ENCODE data around the gene CARD14. TPM values are rescaled to one million over a fixed set of nuclear protein-coding genes. Genes with fewer than 3 reads are reported as not detected.

CARD14 gene
- total RNA-seq, 6 experiments from 2014 or later = 0.20 to 0.29 (median 0.22) TPM; not detected in 3

DNA sequence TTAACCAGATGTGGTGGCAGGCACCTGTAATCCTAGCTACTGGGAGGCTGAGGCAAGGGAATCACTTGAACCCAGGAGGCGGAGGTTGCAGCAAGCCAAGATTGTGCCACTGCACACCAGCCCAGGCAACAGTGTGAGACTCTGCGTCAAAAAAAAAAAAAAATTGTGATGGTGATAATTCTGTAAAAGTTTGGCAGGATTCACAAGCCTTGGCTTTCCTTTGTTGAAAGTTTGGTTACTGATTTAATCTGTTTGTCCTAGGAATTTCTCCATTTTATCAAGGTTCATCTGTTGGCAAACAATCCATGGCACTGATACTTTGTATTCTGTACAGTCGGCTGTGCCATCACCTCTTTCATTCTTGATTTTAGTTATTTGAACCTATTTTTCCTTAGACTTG lies 38.8 kb upstream of the CARD14 start:
- no peaks in the 10 kb centered on the region for H3K27me3 ChIP-seq
- peaks cover 0 to 29% (median 12%) of the 10 kb centered on the region in 4 donors for H3K36me3 ChIP-seq
- peak in 1 of 3 donors; percentile 60 for DNase-seq
- peak overlapping the region in 1 of 3 donors; percentile 37 for H3K27ac ChIP-seq
- TF ChIP-seq POLR2A (IDR thresholded peaks at IDR 0.05) = no peak
- TF ChIP-seq, protein P1, sequence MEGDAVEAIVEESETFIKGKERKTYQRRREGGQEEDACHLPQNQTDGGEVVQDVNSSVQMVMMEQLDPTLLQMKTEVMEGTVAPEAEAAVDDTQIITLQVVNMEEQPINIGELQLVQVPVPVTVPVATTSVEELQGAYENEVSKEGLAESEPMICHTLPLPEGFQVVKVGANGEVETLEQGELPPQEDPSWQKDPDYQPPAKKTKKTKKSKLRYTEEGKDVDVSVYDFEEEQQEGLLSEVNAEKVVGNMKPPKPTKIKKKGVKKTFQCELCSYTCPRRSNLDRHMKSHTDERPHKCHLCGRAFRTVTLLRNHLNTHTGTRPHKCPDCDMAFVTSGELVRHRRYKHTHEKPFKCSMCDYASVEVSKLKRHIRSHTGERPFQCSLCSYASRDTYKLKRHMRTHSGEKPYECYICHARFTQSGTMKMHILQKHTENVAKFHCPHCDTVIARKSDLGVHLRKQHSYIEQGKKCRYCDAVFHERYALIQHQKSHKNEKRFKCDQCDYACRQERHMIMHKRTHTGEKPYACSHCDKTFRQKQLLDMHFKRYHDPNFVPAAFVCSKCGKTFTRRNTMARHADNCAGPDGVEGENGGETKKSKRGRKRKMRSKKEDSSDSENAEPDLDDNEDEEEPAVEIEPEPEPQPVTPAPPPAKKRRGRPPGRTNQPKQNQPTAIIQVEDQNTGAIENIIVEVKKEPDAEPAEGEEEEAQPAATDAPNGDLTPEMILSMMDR (IDR thresholded peaks at IDR 0.05) = no peak
- ATAC-seq = peak; percentile 83 to 90 (median 88)
- 34% methylated on average over 3 of the region's 3 CpGs for WGBS (ENCODE audit: insufficient coverage, low coverage, low lambda C conversion rate, missing lambda C conversion rate)
- no peaks in the 10 kb centered on the region for H3K9me3 ChIP-seq
- H3K4me1 ChIP-seq = peaks cover 0 to 14% (median 4%) of the 10 kb centered on the region in 4 donors
- no peak overlapping the region for H3K4me3 ChIP-seq
- intact Hi-C loops (cut with DNase I) = no loop called here

DNA sequence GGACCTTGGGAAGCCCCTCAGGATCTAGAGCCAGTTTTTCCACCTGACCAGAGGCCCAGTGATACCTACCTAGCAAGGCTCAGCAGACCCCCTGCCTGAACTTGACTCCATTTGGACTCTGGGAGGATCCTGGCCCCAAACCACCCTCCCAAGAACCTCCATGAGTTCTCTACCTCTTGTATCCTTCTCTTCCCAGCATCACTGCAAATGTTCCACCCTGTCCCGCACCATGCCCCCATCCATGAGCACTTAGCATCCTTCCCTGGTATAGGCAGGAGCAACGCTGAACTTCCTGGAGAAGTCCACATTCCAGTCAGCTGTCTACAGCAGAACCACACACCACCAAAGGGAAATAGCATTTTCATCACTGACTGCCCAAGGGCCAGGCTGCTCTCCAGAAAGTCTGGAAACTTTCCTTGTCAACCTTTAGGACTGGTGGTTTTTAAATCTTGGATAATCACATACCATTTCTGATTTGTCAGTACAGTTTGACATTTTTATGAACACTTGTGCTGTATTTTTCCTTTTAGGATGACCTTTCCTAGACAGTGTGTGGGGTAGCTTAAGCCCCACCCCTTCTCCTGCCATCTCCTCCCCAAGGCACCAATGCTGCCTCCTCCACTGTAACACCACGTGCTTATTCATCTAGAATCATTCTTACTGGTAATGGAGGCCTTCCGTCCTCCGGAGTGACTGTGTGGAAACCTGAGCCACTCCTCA lies 36.8 kb upstream of the CARD14 start:
- ATAC-seq (no peak), DNase-seq (no peak)
- intact Hi-C loops (cut with DNase I) = no loop called here

DNA sequence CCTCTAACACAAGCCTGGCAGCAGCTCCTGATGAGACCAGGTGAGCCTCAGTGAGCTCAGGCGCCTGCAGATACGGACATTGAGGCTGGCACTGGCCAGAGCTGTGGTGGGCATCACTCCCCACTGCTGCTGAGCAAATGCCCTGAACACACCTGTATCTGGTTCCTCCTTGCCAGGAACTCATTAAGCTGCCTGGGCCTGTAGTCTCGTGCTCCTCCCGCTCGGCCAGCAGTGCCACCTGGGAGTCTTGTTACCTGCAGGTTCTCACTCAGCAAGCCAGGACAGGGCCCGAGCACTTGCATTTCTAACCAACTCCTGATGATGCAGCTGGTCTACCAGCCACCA lies 36.2 kb upstream of the CARD14 start:
- intact Hi-C loops (cut with DNase I) = no loop called here
- peak in 1 of 4 donors; percentile 19 for ATAC-seq
- DNase-seq = no peak

More for the DNA sequence above, 36.8 kb upstream of the CARD14 start:
- no peak for TF ChIP-seq POLR2A (IDR thresholded peaks at IDR 0.05)
- H3K9me3 ChIP-seq = no peaks in the 10 kb centered on the region
- H3K4me1 ChIP-seq = peaks cover 0 to 14% (median 4%) of the 10 kb centered on the region in 4 donors
- H3K27ac ChIP-seq = no peak overlapping the region
- no peak overlapping the region for H3K4me3 ChIP-seq
- H3K36me3 ChIP-seq = peaks cover 6 to 50% (median 26%) of the 10 kb centered on the region in 4 donors
- WGBS (ENCODE audit: insufficient coverage, low coverage, low lambda C conversion rate, missing lambda C conversion rate) = 95% methylated on average over 4 of the region's 5 CpGs
- no peaks in the 10 kb centered on the region for H3K27me3 ChIP-seq

DNA sequence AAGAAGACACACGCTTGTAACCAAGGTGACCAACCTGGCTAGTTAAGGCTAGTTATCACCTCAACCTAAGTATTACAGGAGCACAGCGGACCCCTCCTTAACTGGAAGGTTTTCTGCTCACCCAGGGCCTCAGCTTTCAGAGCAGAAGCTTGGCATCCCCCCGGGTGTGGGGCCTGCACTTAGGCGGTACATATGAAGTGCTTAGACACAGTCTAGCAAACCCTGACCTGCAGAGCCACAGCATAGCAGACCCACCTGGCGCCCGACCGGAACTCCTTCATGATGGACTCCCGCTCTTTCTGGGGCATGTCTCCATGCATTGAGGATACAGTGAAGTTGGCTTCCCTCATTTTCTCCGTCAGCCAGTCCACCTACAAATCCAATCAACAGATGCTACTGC lies 32.7 kb upstream of the CARD14 start:
- H3K4me1 ChIP-seq = no peaks in the 10 kb centered on the region
- no peak overlapping the region for H3K27ac ChIP-seq
- DNase-seq (no peak), ATAC-seq (no peak)
- no peak for TF ChIP-seq POLR2A (IDR thresholded peaks at IDR 0.05)
- TF ChIP-seq, protein P1 (IDR thresholded peaks at IDR 0.05) = no peak
- intact Hi-C loops (cut with DNase I) = no loop called here
- no peak overlapping the region for H3K4me3 ChIP-seq
- no peaks in the 10 kb centered on the region for H3K27me3 ChIP-seq
- H3K9me3 ChIP-seq = no peaks in the 10 kb centered on the region
- 96% methylated on average over 7 of the region's 9 CpGs for WGBS (ENCODE audit: insufficient coverage, low coverage, low lambda C conversion rate, missing lambda C conversion rate)
- H3K36me3 ChIP-seq = peaks cover 6 to 91% (median 59%) of the 10 kb centered on the region in 4 donors

More for the DNA sequence above, 36.2 kb upstream of the CARD14 start:
- H3K4me1 ChIP-seq = peaks cover 0 to 14% (median 4%) of the 10 kb centered on the region in 4 donors
- peaks cover 6 to 55% (median 31%) of the 10 kb centered on the region in 4 donors for H3K36me3 ChIP-seq
- no peak overlapping the region for H3K4me3 ChIP-seq
- no peak overlapping the region for H3K27ac ChIP-seq
- WGBS (ENCODE audit: insufficient coverage, low coverage, low lambda C conversion rate, missing lambda C conversion rate) = 93% methylated on average over 3 of the region's 6 CpGs
- no peaks in the 10 kb centered on the region for H3K27me3 ChIP-seq
- TF ChIP-seq, protein P1 (IDR thresholded peaks at IDR 0.05) = no peak
- TF ChIP-seq POLR2A (IDR thresholded peaks at IDR 0.05) = no peak
- H3K9me3 ChIP-seq = no peaks in the 10 kb centered on the region

DNA sequence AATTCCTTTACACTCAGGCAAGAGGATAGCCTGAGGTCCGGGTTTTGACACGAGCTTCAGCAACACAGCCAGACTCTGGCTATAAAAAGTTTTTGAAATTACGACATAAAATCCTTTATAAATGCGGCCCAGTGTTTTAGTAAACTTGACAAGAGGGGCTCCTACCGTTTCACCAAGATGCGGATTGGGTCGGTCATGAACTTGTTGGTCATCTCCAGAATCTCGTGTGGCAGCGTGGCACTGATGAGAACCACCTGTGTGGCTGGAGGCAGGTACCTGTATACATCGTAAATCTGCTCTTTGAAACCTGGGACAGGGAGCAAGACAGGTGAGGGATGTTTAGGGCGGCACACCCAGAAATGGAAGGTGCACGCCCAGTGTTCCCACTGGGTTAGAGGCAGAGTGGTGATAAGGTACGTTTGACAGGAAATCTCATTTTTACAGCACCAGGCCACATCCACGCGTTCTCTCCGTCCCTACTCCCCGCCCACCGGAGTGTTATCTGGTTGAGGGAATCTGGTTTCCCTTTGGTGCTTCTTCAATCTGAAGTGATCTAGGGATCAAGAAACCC lies 30.9 kb upstream of the CARD14 start:
- Histone ChIP-seq H3K36me3 (peaks cover 6 to 98% (median 64%) of the 10 kb centered on the region in 4 donors), H3K27me3 (no peaks in the 10 kb centered on the region), H3K9me3 (no peaks in the 10 kb centered on the region), H3K27ac (no peak overlapping the region), H3K4me3 (no peak overlapping the region), H3K4me1 (no peaks in the 10 kb centered on the region)
- TF ChIP-seq POLR2A (IDR thresholded peaks at IDR 0.05) = no peak
- TF ChIP-seq, protein P1 (IDR thresholded peaks at IDR 0.05) = no peak
- WGBS (ENCODE audit: insufficient coverage, low coverage, low lambda C conversion rate, missing lambda C conversion rate) = 85% methylated on average over 15 of the region's 18 CpGs
- ATAC-seq (no peak), DNase-seq (no peak)
- intact Hi-C loops (cut with DNase I) = no loop called here

Data from right lobe of liver (tissue), 6 donors.